ENCODE data around the gene KLHL29. TPM values are rescaled to one million over a fixed set of nuclear protein-coding genes. Genes with fewer than 3 reads are reported as not detected.

Gene KLHL29
- total and polyA plus RNA-seq, 2 experiments from 2014 or later: 1.5 to 6.5 TPM

DNA sequence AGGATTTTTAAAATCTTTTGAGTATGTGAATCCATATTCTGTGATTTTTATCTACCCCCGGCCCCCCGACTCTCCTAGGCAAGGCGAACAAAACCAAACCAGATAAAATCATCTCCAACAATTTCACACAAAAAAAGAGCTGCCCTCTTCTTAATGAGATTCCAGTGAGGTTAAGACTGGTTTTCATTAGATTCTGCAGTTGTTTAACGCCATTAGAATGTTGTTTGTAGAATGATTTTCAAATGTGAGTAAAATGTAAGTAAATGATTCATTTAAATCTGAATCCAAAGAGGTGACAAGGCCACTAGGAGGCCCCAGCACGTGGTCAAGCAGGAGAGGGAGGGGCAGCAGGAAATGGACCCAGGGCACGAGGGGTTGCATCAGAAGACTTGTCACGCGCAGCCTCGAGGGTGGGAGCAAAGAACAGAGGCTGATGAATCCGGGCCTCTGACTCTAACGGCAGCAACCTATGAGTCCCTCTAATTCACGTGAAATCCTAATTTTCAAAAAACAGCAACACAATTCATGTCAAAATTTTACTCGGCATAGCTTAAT lies 24.3 kb upstream of the KLHL29 start:
- no peak overlapping the region for H3K27ac ChIP-seq (ENCODE audit: low read depth)
- no peaks in the 10 kb centered on the region for H3K36me3 ChIP-seq (ENCODE audit: insufficient read depth)
- H3K79me2 ChIP-seq (replicated peaks; ENCODE audit: insufficient read depth): no peaks in the 10 kb centered on the region
- no peak overlapping the region for H3K4me2 ChIP-seq
- Mint-ChIP-seq H3K27ac (no peak overlapping the region), H3K36me3 (ENCODE audit: low read depth) (no peaks in the 10 kb centered on the region), H3K27me3 (ENCODE audit: insufficient read depth, low read depth, poor library complexity) (peaks cover 10% of the 10 kb centered on the region), H3K4me3 (no peak overlapping the region), H3K4me1 (peaks cover 8% of the 10 kb centered on the region), H3K9me3 (no peaks in the 10 kb centered on the region)
- TF ChIP-seq STAT1 (IDR thresholded peaks at IDR 0.05; ENCODE audit: unreplicated experiment): no peak
- TF ChIP-seq, protein P1, sequence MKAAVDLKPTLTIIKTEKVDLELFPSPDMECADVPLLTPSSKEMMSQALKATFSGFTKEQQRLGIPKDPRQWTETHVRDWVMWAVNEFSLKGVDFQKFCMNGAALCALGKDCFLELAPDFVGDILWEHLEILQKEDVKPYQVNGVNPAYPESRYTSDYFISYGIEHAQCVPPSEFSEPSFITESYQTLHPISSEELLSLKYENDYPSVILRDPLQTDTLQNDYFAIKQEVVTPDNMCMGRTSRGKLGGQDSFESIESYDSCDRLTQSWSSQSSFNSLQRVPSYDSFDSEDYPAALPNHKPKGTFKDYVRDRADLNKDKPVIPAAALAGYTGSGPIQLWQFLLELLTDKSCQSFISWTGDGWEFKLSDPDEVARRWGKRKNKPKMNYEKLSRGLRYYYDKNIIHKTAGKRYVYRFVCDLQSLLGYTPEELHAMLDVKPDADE (IDR thresholded peaks at IDR 0.05): 0 out of 2 replicates have a peak, but pooled peaks have one; percentile 17
- TF ChIP-seq, protein P2, sequence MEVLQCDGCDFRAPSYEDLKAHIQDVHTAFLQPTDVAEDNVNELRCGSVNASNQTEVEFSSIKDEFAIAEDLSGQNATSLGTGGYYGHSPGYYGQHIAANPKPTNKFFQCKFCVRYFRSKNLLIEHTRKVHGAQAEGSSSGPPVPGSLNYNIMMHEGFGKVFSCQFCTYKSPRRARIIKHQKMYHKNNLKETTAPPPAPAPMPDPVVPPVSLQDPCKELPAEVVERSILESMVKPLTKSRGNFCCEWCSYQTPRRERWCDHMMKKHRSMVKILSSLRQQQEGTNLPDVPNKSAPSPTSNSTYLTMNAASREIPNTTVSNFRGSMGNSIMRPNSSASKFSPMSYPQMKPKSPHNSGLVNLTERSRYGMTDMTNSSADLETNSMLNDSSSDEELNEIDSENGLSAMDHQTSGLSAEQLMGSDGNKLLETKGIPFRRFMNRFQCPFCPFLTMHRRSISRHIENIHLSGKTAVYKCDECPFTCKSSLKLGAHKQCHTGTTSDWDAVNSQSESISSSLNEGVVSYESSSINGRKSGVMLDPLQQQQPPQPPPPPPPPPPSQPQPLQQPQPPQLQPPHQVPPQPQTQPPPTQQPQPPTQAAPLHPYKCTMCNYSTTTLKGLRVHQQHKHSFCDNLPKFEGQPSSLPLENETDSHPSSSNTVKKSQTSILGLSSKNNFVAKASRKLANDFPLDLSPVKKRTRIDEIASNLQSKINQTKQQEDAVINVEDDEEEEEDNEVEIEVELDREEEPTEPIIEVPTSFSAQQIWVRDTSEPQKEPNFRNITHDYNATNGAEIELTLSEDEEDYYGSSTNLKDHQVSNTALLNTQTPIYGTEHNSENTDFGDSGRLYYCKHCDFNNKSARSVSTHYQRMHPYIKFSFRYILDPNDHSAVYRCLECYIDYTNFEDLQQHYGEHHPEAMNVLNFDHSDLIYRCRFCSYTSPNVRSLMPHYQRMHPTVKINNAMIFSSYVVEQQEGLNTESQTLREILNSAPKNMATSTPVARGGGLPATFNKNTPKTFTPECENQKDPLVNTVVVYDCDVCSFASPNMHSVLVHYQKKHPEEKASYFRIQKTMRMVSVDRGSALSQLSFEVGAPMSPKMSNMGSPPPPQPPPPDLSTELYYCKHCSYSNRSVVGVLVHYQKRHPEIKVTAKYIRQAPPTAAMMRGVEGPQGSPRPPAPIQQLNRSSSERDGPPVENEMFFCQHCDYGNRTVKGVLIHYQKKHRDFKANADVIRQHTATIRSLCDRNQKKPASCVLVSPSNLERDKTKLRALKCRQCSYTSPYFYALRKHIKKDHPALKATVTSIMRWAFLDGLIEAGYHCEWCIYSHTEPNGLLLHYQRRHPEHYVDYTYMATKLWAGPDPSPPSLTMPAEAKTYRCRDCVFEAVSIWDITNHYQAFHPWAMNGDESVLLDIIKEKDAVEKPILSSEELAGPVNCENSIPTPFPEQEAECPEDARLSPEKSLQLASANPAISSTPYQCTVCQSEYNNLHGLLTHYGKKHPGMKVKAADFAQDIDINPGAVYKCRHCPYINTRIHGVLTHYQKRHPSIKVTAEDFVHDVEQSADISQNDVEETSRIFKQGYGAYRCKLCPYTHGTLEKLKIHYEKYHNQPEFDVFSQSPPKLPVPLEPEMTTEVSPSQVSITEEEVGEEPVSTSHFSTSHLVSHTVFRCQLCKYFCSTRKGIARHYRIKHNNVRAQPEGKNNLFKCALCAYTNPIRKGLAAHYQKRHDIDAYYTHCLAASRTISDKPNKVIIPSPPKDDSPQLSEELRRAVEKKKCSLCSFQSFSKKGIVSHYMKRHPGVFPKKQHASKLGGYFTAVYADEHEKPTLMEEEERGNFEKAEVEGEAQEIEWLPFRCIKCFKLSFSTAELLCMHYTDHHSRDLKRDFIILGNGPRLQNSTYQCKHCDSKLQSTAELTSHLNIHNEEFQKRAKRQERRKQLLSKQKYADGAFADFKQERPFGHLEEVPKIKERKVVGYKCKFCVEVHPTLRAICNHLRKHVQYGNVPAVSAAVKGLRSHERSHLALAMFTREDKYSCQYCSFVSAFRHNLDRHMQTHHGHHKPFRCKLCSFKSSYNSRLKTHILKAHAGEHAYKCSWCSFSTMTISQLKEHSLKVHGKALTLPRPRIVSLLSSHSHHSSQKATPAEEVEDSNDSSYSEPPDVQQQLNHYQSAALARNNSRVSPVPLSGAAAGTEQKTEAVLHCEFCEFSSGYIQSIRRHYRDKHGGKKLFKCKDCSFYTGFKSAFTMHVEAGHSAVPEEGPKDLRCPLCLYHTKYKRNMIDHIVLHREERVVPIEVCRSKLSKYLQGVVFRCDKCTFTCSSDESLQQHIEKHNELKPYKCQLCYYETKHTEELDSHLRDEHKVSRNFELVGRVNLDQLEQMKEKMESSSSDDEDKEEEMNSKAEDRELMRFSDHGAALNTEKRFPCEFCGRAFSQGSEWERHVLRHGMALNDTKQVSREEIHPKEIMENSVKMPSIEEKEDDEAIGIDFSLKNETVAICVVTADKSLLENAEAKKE (CRISPR knock-in tag; IDR thresholded peaks at IDR 0.05): no peak
- TF ChIP-seq, protein P3, sequence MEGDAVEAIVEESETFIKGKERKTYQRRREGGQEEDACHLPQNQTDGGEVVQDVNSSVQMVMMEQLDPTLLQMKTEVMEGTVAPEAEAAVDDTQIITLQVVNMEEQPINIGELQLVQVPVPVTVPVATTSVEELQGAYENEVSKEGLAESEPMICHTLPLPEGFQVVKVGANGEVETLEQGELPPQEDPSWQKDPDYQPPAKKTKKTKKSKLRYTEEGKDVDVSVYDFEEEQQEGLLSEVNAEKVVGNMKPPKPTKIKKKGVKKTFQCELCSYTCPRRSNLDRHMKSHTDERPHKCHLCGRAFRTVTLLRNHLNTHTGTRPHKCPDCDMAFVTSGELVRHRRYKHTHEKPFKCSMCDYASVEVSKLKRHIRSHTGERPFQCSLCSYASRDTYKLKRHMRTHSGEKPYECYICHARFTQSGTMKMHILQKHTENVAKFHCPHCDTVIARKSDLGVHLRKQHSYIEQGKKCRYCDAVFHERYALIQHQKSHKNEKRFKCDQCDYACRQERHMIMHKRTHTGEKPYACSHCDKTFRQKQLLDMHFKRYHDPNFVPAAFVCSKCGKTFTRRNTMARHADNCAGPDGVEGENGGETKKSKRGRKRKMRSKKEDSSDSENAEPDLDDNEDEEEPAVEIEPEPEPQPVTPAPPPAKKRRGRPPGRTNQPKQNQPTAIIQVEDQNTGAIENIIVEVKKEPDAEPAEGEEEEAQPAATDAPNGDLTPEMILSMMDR (conservative IDR thresholded peaks at IDR 0.05; ENCODE audit: low read depth in 2 of 2): peak; percentile 27 to 41; a peak in 2 of 4 replicates
- DNase-seq (ENCODE audit: low spot score) (peak; percentile 47), ATAC-seq (no peak)
- H3F3A ChIP-seq (replicated peaks; ENCODE audit: low read depth): no peaks in the 10 kb centered on the region
- H3K4me1 ChIP-seq (ENCODE audit: insufficient read depth): peaks cover 5% of the 10 kb centered on the region; the same call in 1 of the 2 replicates
- H3K4me3 ChIP-seq: no peak overlapping the region
- peaks cover 11% of the 10 kb centered on the region for H3K27me3 ChIP-seq (ENCODE audit: insufficient read depth)
- H3K9me2 ChIP-seq (ENCODE audit: insufficient read depth): 0 out of 2 replicates have a peak, but pooled peaks cover 4% of the 10 kb centered on the region
- no peak overlapping the region for H2AFZ ChIP-seq
- H4K20me1 ChIP-seq (replicated peaks; ENCODE audit: insufficient read depth): no peaks in the 10 kb centered on the region
